ENCODE measurements around the gene SETD6. TPM values are rescaled to one million over a fixed set of nuclear protein-coding genes. Genes with fewer than 3 reads are reported as not detected.

The SETD6 gene
- total and polyA plus RNA-seq, 2 of the 8 experiments (the other 6 are each of a cell fraction or from before 2014, with no cell fraction given) = 25.3 to 40.5 TPM

DNA sequence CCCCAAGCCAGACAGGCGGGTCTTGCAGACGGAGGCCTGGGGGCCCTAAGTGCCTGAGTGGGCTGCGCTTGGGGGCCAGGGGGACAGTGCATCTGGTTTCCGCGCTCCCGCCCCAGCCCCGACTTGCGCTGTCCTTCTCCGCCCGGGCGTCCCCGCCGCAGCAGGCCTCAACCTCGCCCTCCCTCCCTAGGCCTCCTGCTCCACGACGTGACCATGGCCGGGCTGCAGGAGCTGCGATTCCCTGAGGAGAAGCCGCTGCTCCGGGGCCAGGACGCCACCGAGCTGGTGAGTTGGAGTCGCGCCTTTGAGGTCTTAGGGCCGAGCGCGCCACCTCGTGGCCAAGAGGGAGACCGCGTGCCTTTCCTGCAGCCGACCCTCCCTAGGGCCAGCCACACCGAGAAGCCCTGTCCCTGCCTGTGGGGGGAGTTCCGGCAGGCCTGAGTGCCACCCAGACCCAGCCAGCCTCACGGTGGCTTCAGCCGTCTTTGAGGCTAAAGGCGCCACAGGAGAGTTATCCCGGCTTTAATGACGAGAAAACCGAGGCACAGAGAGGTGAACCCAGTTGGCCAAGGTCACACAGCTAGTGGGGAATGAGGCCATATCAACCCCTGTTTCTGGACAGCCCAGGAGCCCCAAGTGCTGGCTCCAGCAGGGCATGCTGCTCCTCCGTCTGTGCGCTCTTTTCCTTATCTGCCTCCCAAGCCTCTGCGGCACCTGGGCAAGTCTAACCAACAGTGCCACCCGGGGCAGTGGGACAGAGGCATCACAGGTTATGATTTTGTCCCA is 27.6 kb upstream of the SETD6 start:
- H2BK20ac ChIP-seq (ENCODE audit: low read length) = no peak overlapping the region
- peak overlapping the region in 1 of 2 experiments; percentile 59; a peak in 2 of 4 replicates for H3K4me2 ChIP-seq (ENCODE audit: insufficient read depth in 1 of 2, low read depth in 2 of 2, low read length in 2 of 2)
- H3K23me2 ChIP-seq (ENCODE audit: low read depth, low read length) = no peaks in the 10 kb centered on the region
- H4K91ac ChIP-seq (replicated peaks; ENCODE audit: insufficient read length, low read length) = no peak overlapping the region
- H2BK15ac ChIP-seq (ENCODE audit: low read length) = 0 out of 2 replicates have a peak overlapping the region, but pooled peaks have one; percentile 31
- FAIRE-seq (peak; percentile 13), DNase-seq (ENCODE audit: low read depth in 1 of 2, low spot score in 2 of 2) (peak; percentile 93 to 96)
- no peaks in the 10 kb centered on the region for H3K79me1 ChIP-seq (ENCODE audit: low read depth, low read length)
- peak overlapping the region; percentile 63; the same call in 1 of the 2 replicates for H4K8ac ChIP-seq (ENCODE audit: extremely low read depth, insufficient read depth, low read length)
- no peak overlapping the region for H3K56ac ChIP-seq (replicated peaks; ENCODE audit: insufficient read length, low read depth, low read length)
- no peaks in the 10 kb centered on the region for H3K79me2 ChIP-seq (ENCODE audit: control insufficient read depth in 1 of 2, insufficient read depth in 2 of 2, low read length in 2 of 2)
- peak overlapping the region; percentile 48; the same call in 1 of the 2 replicates for H3K18ac ChIP-seq (ENCODE audit: extremely low read depth, low read length)
- no peaks in the 10 kb centered on the region; a peak in 2 of 7 replicates for H3K27me3 ChIP-seq (replicated peaks in 1 of 4; ENCODE audit: control insufficient read depth in 3 of 4, extremely low read depth in 1 of 4, insufficient read depth in 3 of 4, low read length in 3 of 4)
- H2AK5ac ChIP-seq (ENCODE audit: low read depth, low read length) = no peak overlapping the region
- H2BK5ac ChIP-seq (ENCODE audit: low read depth, low read length) = no peak overlapping the region
- peak overlapping the region; percentile 21 for H4K5ac ChIP-seq (ENCODE audit: insufficient read length, low read depth, low read length)
- no peaks in the 10 kb centered on the region for H3K9me3 ChIP-seq (ENCODE audit: insufficient read depth in 2 of 2, low read depth in 1 of 2, low read length in 1 of 2)
- no peaks in the 10 kb centered on the region for H3K36me3 ChIP-seq (ENCODE audit: control insufficient read depth in 2 of 4, insufficient read depth in 4 of 4, low read length in 3 of 4)
- WGBS, 2 experiments (ENCODE audit: extremely low coverage in 1 of 2, insufficient coverage in 1 of 2, insufficient read length in 1 of 2, insufficient replicate concordance in 2 of 2, low coverage in 1 of 2, low lambda C conversion rate in 2 of 2, missing lambda C conversion rate in 1 of 2) = 27% methylated on average over 19 of the region's 43 CpGs; no CpG with 5 or more reads in 1 of the 2 experiments
- POLR2A ChIA-PET (ENCODE audit: partially characterized antibody) = interaction anchor here (0.6 to 0.8 kb wide), 3 partner anchors 8 to 188 kb away, joined by 3 to 4 read pairs (median 3); no protein-coding TSS in a partner anchor
- no peak overlapping the region for H3K4ac ChIP-seq (replicated peaks; ENCODE audit: insufficient read length, low read depth, low read length)
- H3K4me3 ChIP-seq (ENCODE audit: extremely low read depth in 1 of 4, insufficient read depth in 2 of 4, low read depth in 3 of 4, low read length in 4 of 4) = peak overlapping the region in 2 of 4 experiments; percentile 7 to 23; a peak in 2 of 8 replicates
- CTCF ChIA-PET (ENCODE audit: partially characterized antibody) = interaction anchor here (0.6 to 7.2 kb wide), 33 partner anchors 9 to 836 kb away, joined by 3 to 94 read pairs (median 4); partner anchors contain the start of genes GINS3 and NDRG4
- H3K4me1 ChIP-seq (replicated peaks in 1 of 4; ENCODE audit: control insufficient read depth in 3 of 4, insufficient read depth in 4 of 4, low read length in 3 of 4) = peaks cover 0 to 4% (median under 1%) of the 10 kb centered on the region in 4 experiments; a peak in 2 of 7 replicates
- H3K14ac ChIP-seq (ENCODE audit: insufficient read length) = no peak overlapping the region
- H2AFZ ChIP-seq (ENCODE audit: low read length) = no peak overlapping the region
- H3K23ac ChIP-seq (ENCODE audit: insufficient read length) = no peak overlapping the region
- H3K9ac ChIP-seq (replicated peaks in 1 of 4; ENCODE audit: extremely low read depth in 1 of 4, low read depth in 3 of 4, low read length in 3 of 4) = no peak overlapping the region
- no peaks in the 10 kb centered on the region for H4K20me1 ChIP-seq (replicated peaks in 1 of 2; ENCODE audit: control insufficient read depth in 1 of 2, insufficient read depth in 2 of 2, low read length in 2 of 2)
- no peak overlapping the region for H2BK120ac ChIP-seq (replicated peaks; ENCODE audit: low read depth, low read length)
- H2BK12ac ChIP-seq (ENCODE audit: low read depth, low read length) = no peak overlapping the region
- no peak overlapping the region for H3K27ac ChIP-seq (ENCODE audit: low read depth, low read length)
- peak; percentile 25; the same call in 1 of the 2 replicates for TF ChIP-seq YY1 (IDR thresholded peaks at IDR 0.05; ENCODE audit: low read depth, low read length)
- TF ChIP-seq KDM4A (IDR thresholded peaks at IDR 0.05; ENCODE audit: low read depth, low read length, severe bottlenecking) = no peak
- peak; percentile 34; the same call in 1 of the 2 replicates for TF ChIP-seq JUND (IDR thresholded peaks at IDR 0.05; ENCODE audit: low read length)
- TF ChIP-seq CTBP2 (IDR thresholded peaks at IDR 0.05; ENCODE audit: borderline replicate concordance, insufficient read depth, insufficient read length, low read length) = peak; percentile 43
- peak; percentile 41; the same call in 1 of the 2 replicates for TF ChIP-seq KDM1A (IDR thresholded peaks at IDR 0.05; ENCODE audit: borderline replicate concordance, low read length)
- TF ChIP-seq, protein P1, sequence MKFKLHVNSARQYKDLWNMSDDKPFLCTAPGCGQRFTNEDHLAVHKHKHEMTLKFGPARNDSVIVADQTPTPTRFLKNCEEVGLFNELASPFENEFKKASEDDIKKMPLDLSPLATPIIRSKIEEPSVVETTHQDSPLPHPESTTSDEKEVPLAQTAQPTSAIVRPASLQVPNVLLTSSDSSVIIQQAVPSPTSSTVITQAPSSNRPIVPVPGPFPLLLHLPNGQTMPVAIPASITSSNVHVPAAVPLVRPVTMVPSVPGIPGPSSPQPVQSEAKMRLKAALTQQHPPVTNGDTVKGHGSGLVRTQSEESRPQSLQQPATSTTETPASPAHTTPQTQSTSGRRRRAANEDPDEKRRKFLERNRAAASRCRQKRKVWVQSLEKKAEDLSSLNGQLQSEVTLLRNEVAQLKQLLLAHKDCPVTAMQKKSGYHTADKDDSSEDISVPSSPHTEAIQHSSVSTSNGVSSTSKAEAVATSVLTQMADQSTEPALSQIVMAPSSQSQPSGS (IDR thresholded peaks at IDR 0.05; ENCODE audit: low read length) = 0 out of 2 replicates have a peak, but pooled peaks have one; percentile 50
- TF ChIP-seq TBP (IDR thresholded peaks at IDR 0.05; ENCODE audit: low read depth, low read length) = peak; percentile 58; the same call in 1 of the 2 replicates
- TF ChIP-seq CREB1 (IDR thresholded peaks at IDR 0.05) = peak; percentile 17
- no peak for TF ChIP-seq POLR2A (IDR thresholded peaks at IDR 0.05; ENCODE audit: control extremely low read depth in 1 of 2, low read depth in 2 of 2, low read length in 2 of 2)
